ENCODE measurements around the gene MPP7. TPM values are rescaled to one million over a fixed set of nuclear protein-coding genes. Genes with fewer than 3 reads are reported as not detected.

MPP7 gene
- total RNA-seq, 3 donors from 2014 or later (not counting 1 experiment from before 2014, with no cell fraction given) = 11.5 to 21.0 (median 19.1) TPM

DNA sequence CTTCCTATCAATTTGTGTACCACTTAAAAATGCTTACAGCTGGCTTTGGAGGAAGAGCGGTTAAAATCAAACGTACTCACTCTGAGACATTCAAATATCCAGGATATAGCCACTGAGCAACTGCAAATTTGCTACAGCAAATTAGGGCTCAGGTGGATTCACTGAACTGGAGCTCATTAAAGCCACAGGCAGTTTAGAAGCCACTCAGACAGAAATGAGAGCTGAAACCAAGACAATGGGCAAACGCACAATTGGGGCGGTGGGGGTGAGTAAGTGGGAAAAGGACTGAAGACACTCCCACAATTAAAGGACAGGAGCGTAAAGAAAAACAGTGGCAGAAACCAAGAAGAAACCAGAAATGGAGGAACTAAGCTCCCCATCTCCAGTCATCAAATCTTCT lies 20.5 kb downstream of the MPP7 start:
- DNase-seq = no peak
- Mint-ChIP-seq H3K27me3 (ENCODE audit: low read depth in 2 of 2) (no peaks in the 10 kb centered on the region), H3K36me3 (no peaks in the 10 kb centered on the region), H3K27ac (no peak overlapping the region), H3K4me1 (peaks cover 0 to 7% of the 10 kb centered on the region in 2 donors), H3K9me3 (no peaks in the 10 kb centered on the region), H3K4me3 (no peak overlapping the region)
- no peak for ATAC-seq
- H3K4me3 ChIP-seq (ENCODE audit: low read length) = no peak overlapping the region
- H3K36me3 ChIP-seq (ENCODE audit: control insufficient read depth, insufficient read depth, low read length) = no peaks in the 10 kb centered on the region
- H3K9me3 ChIP-seq (ENCODE audit: control insufficient read depth, insufficient read depth, low read length) = no peaks in the 10 kb centered on the region
- WGBS (ENCODE audit: insufficient coverage) = 84% methylated on average over 5 of the region's 5 CpGs
- no peaks in the 10 kb centered on the region for H3K4me1 ChIP-seq (ENCODE audit: control insufficient read depth, insufficient read depth, low read length)
- no peak overlapping the region for H3K27ac ChIP-seq (ENCODE audit: low read length)
- intact Hi-C loops (cut with micrococcal nuclease) = no loop called here
- TF ChIP-seq CTCF (IDR thresholded peaks at IDR 0.05) = no peak
- no peaks in the 10 kb centered on the region for H3K27me3 ChIP-seq (ENCODE audit: control insufficient read depth, insufficient read depth, low read length)

- ATAC-seq (no peak), DNase-seq (no peak)
- intact Hi-C loops (cut with micrococcal nuclease) = no loop called here
- 76% methylated on average over 7 of the region's 7 CpGs for WGBS (ENCODE audit: insufficient coverage)
- TF ChIP-seq CTCF (IDR thresholded peaks at IDR 0.05) = no peak
- Mint-ChIP-seq H3K36me3 (no peaks in the 10 kb centered on the region), H3K27ac (no peak overlapping the region), H3K4me3 (no peak overlapping the region), H3K4me1 (peaks cover 0 to 7% of the 10 kb centered on the region in 2 donors), H3K27me3 (ENCODE audit: low read depth in 2 of 2) (no peaks in the 10 kb centered on the region), H3K9me3 (no peaks in the 10 kb centered on the region)
- Histone ChIP-seq H3K9me3 (ENCODE audit: control insufficient read depth, insufficient read depth, low read length) (no peaks in the 10 kb centered on the region), H3K27ac (ENCODE audit: low read length) (no peak overlapping the region), H3K4me1 (ENCODE audit: control insufficient read depth, insufficient read depth, low read length) (no peaks in the 10 kb centered on the region), H3K36me3 (ENCODE audit: control insufficient read depth, insufficient read depth, low read length) (no peaks in the 10 kb centered on the region), H3K27me3 (ENCODE audit: control insufficient read depth, insufficient read depth, low read length) (no peaks in the 10 kb centered on the region), H3K4me3 (ENCODE audit: low read length) (no peak overlapping the region)
Measured at GRCh38 chr10:28281726-28282315, 21.0 kb downstream of the MPP7 start.

- Histone ChIP-seq H3K36me3 (ENCODE audit: control insufficient read depth, insufficient read depth, low read length) (no peaks in the 10 kb centered on the region), H3K27me3 (ENCODE audit: control insufficient read depth, insufficient read depth, low read length) (no peaks in the 10 kb centered on the region), H3K4me3 (ENCODE audit: low read length) (no peak overlapping the region), H3K4me1 (ENCODE audit: control insufficient read depth, insufficient read depth, low read length) (no peaks in the 10 kb centered on the region), H3K27ac (ENCODE audit: low read length) (no peak overlapping the region), H3K9me3 (ENCODE audit: control insufficient read depth, insufficient read depth, low read length) (no peaks in the 10 kb centered on the region)
- no peak overlapping the region for H3K27ac Mint-ChIP-seq
- peaks cover 0 to 11% of the 10 kb centered on the region in 2 donors for H3K4me1 Mint-ChIP-seq
- H3K9me3 Mint-ChIP-seq = no peaks in the 10 kb centered on the region
- no peak for DNase-seq
- ATAC-seq = no peak
- no peaks in the 10 kb centered on the region for H3K27me3 Mint-ChIP-seq (ENCODE audit: low read depth in 2 of 2)
- H3K36me3 Mint-ChIP-seq = no peaks in the 10 kb centered on the region
- intact Hi-C loops (cut with micrococcal nuclease) = no loop called here
- 98% methylated on average over 3 of the region's 3 CpGs for WGBS (ENCODE audit: insufficient coverage)
- TF ChIP-seq CTCF (IDR thresholded peaks at IDR 0.05) = no peak
- H3K4me3 Mint-ChIP-seq = no peak overlapping the region
Measured at GRCh38 chr10:28280652-28281051, 22.2 kb downstream of the MPP7 start.

GRCh38 chr10:28279878-28280277 lies 23.0 kb downstream of the MPP7 start:
- H3K36me3 ChIP-seq (ENCODE audit: control insufficient read depth, insufficient read depth, low read length) = no peaks in the 10 kb centered on the region
- H3K27me3 Mint-ChIP-seq (ENCODE audit: low read depth in 2 of 2) = no peaks in the 10 kb centered on the region
- no peak for DNase-seq
- H3K27ac Mint-ChIP-seq = no peak overlapping the region
- ATAC-seq = no peak
- H3K4me1 Mint-ChIP-seq = peaks cover under 1 to 15% of the 10 kb centered on the region in 2 donors
- H3K4me1 ChIP-seq (ENCODE audit: control insufficient read depth, insufficient read depth, low read length) = no peaks in the 10 kb centered on the region
- WGBS (ENCODE audit: insufficient coverage) = 100% methylated on average over 3 of the region's 4 CpGs
- no peaks in the 10 kb centered on the region for H3K27me3 ChIP-seq (ENCODE audit: control insufficient read depth, insufficient read depth, low read length)
- TF ChIP-seq CTCF (IDR thresholded peaks at IDR 0.05) = no peak
- no peaks in the 10 kb centered on the region for H3K36me3 Mint-ChIP-seq
- no peaks in the 10 kb centered on the region for H3K9me3 Mint-ChIP-seq
- H3K27ac ChIP-seq (ENCODE audit: low read length) = no peak overlapping the region
- H3K4me3 Mint-ChIP-seq = no peak overlapping the region
- H3K9me3 ChIP-seq (ENCODE audit: control insufficient read depth, insufficient read depth, low read length) = no peaks in the 10 kb centered on the region
- intact Hi-C loops (cut with micrococcal nuclease) = no loop called here
- H3K4me3 ChIP-seq (ENCODE audit: low read length) = no peak overlapping the region

Data from natural killer cell (primary cell).